Measurements from ENCODE around the gene NPAS3.

NPAS3 gene

GRCh38 chr14:33699300-33699983, 760.8 kb downstream of the NPAS3 start:
- DNase-seq (ENCODE audit: low read depth in 3 of 3, low spot score in 1 of 3), result no peak

- no peak for DNase-seq (ENCODE audit: low read depth in 3 of 3, low spot score in 1 of 3)
Measured at GRCh38 chr14:33700052-33700451, 761.4 kb downstream of the NPAS3 start.

- DNase-seq (ENCODE audit: low read depth in 3 of 3, low spot score in 1 of 3), result no peak
Measured at GRCh38 chr14:33702293-33702692, 763.6 kb downstream of the NPAS3 start.

- DNase-seq (ENCODE audit: low read depth in 3 of 3, low spot score in 1 of 3), result no peak
Measured at GRCh38 chr14:33704481-33704880, 765.8 kb downstream of the NPAS3 start.

- no peak for DNase-seq (ENCODE audit: low read depth in 3 of 3, low spot score in 1 of 3)
Measured at GRCh38 chr14:33705490-33705889, 766.8 kb downstream of the NPAS3 start.

- DNase-seq (ENCODE audit: low read depth in 3 of 3, low spot score in 1 of 3), result no peak
Measured at GRCh38 chr14:33707716-33708115, 769.0 kb downstream of the NPAS3 start.

- no peak for DNase-seq (ENCODE audit: low read depth in 3 of 3, low spot score in 1 of 3)
Measured at GRCh38 chr14:33709283-33709682, 770.6 kb downstream of the NPAS3 start.

- no peak for DNase-seq (ENCODE audit: low read depth in 3 of 3, low spot score in 1 of 3)
Measured at GRCh38 chr14:33709711-33710110, 771.0 kb downstream of the NPAS3 start.

GRCh38 chr14:33710273-33710672, 771.6 kb downstream of the NPAS3 start:
- DNase-seq (ENCODE audit: low read depth in 3 of 3, low spot score in 1 of 3), result no peak

- no peak for DNase-seq (ENCODE audit: low read depth in 3 of 3, low spot score in 1 of 3)
Measured at GRCh38 chr14:33711194-33711593, 772.5 kb downstream of the NPAS3 start.

- no peak for DNase-seq (ENCODE audit: low read depth in 3 of 3, low spot score in 1 of 3)
Measured at GRCh38 chr14:33711811-33712216, 773.1 kb downstream of the NPAS3 start.

- DNase-seq (ENCODE audit: low read depth in 3 of 3, low spot score in 1 of 3), result no peak
Measured at GRCh38 chr14:33714527-33715226, 776.0 kb downstream of the NPAS3 start.

- DNase-seq (ENCODE audit: low read depth in 3 of 3, low spot score in 1 of 3), result no peak
Measured at GRCh38 chr14:33715227-33715528, 776.5 kb downstream of the NPAS3 start.

- DNase-seq (ENCODE audit: low read depth in 3 of 3, low spot score in 1 of 3), result no peak
Measured at GRCh38 chr14:33716921-33717320, 778.2 kb downstream of the NPAS3 start.

- no peak for DNase-seq (ENCODE audit: low read depth in 3 of 3, low spot score in 1 of 3)
Measured at GRCh38 chr14:33717866-33718265, 779.2 kb downstream of the NPAS3 start.

GRCh38 chr14:33720284-33720787, 781.7 kb downstream of the NPAS3 start:
- no peak for DNase-seq (ENCODE audit: low read depth in 3 of 3, low spot score in 1 of 3)

- DNase-seq (ENCODE audit: low read depth in 3 of 3, low spot score in 1 of 3), result no peak
Measured at GRCh38 chr14:33726685-33727084, 788.0 kb downstream of the NPAS3 start.

GRCh38 chr14:33727606-33728005, 788.9 kb downstream of the NPAS3 start:
- no peak for DNase-seq (ENCODE audit: low read depth in 3 of 3, low spot score in 1 of 3)

- no peak for DNase-seq (ENCODE audit: low read depth in 3 of 3, low spot score in 1 of 3)
Measured at GRCh38 chr14:33728010-33728498, 789.4 kb downstream of the NPAS3 start.

- DNase-seq (ENCODE audit: low read depth in 3 of 3, low spot score in 1 of 3), result no peak
Measured at GRCh38 chr14:33730156-33730555, 791.5 kb downstream of the NPAS3 start.

- DNase-seq (ENCODE audit: low read depth in 3 of 3, low spot score in 1 of 3), result no peak
Measured at GRCh38 chr14:33732175-33732574, 793.5 kb downstream of the NPAS3 start.

GRCh38 chr14:33733310-33733709, 794.6 kb downstream of the NPAS3 start:
- no peak for DNase-seq (ENCODE audit: low read depth in 3 of 3, low spot score in 1 of 3)

- no peak for DNase-seq (ENCODE audit: low read depth in 3 of 3, low spot score in 1 of 3)
Measured at GRCh38 chr14:33733721-33734120, 795.0 kb downstream of the NPAS3 start.
